ENCODE measurements around the gene DRC7. TPM values are rescaled to one million over a fixed set of nuclear protein-coding genes. Genes with fewer than 3 reads are reported as not detected.
A peak's percentile ranks its signal among the peaks of the same experiment; 100 is the strongest.

The DRC7 gene
- total and polyA plus RNA-seq, 9 of the 15 experiments (the other 6 are each of a cell fraction or from before 2014, with no cell fraction given): 0.04 to 0.33 (median 0.12) TPM; not detected in 3

DNA sequence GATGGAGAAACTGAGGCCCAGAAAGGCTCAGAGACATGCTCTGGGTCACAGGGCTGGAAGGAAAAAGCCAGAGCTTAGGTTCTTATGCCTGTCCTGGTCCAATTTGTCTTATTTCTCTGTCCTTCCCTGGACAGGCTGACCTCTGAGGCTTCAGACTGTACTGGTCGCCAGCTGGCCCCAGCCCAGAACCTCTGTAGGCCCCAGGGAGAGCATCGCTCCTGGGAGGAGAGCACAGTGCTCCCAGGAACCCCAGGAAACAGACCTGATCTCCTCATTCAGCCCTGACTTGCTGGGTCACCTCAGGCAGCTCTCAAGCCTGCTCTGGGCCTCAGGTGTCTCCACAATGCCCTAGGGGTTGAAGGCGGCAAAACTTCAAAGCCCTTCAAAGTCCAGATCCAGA is 4.9 kb downstream of the DRC7 start:
- Histone ChIP-seq H3K4me3 (no peak overlapping the region), H3K9me3 (replicated peaks; ENCODE audit: control insufficient read depth, insufficient read depth, low read depth, low read length) (0 out of 2 replicates have a peak, but pooled peaks cover 2% of the 10 kb centered on the region), H2AFZ (ENCODE audit: low read depth, low read length) (no peak overlapping the region), H3K9me1 (ENCODE audit: control insufficient read depth, insufficient read depth, low read length) (no peaks in the 10 kb centered on the region), H4K20me1 (replicated peaks; ENCODE audit: control insufficient read depth, insufficient read depth, low read length) (no peaks in the 10 kb centered on the region), H3K36me3 (ENCODE audit: control insufficient read depth, insufficient read depth, low read length) (no peaks in the 10 kb centered on the region), H3K4me1 (replicated peaks in 1 of 2; ENCODE audit: control insufficient read depth in 2 of 2, insufficient read depth in 2 of 2, low read length in 2 of 2) (peaks cover 32 to 45% of the 10 kb centered on the region in 2 experiments), H3K4me2 (ENCODE audit: insufficient read depth, low read length) (no peak overlapping the region), H3K27me3 (ENCODE audit: control insufficient read depth in 2 of 2, insufficient read depth in 2 of 2, low read length in 2 of 2) (no peaks in the 10 kb centered on the region), H3K9ac (ENCODE audit: insufficient read depth in 1 of 2, low read depth in 2 of 2, low read length in 2 of 2) (0 out of 4 replicates have a peak overlapping the region, but pooled peaks of 1 of the 2 experiments have one; percentile 22), H3K79me2 (ENCODE audit: control insufficient read depth, insufficient read depth, low read length) (no peaks in the 10 kb centered on the region), H3K27ac (ENCODE audit: extremely low read depth, low read depth, low read length) (no peak overlapping the region)
- intact Hi-C loops (cut with micrococcal nuclease) (no loop called here), in situ Hi-C loops (cut with MboI) (no loop called here)
- BruUV-seq (replicated peaks): no TSS peak
- DNase-seq (ENCODE audit: extremely low read depth in 1 of 4, low spot score in 3 of 4): no peak
- CTCF ChIA-PET (ENCODE audit: low intra/inter-chr PET ratio): no interaction called here
- WGBS (ENCODE audit: insufficient coverage, low coverage, missing lambda C conversion rate): 81% methylated on average over 3 of the region's 3 CpGs
- no peak for TF ChIP-seq C11orf30 (IDR thresholded peaks at IDR 0.05; ENCODE audit: low read depth)
- TF ChIP-seq ELF1 (tag; IDR thresholded peaks at IDR 0.05): no peak
- no peak for TF ChIP-seq ZNF311 (CRISPR knock-in tag; IDR thresholded peaks at IDR 0.05)
- no peak for TF ChIP-seq POLR2G (IDR thresholded peaks at IDR 0.05; ENCODE audit: low read depth, low read length)
- TF ChIP-seq MCM3 (IDR thresholded peaks at IDR 0.05): no peak
- TF ChIP-seq, protein P1, sequence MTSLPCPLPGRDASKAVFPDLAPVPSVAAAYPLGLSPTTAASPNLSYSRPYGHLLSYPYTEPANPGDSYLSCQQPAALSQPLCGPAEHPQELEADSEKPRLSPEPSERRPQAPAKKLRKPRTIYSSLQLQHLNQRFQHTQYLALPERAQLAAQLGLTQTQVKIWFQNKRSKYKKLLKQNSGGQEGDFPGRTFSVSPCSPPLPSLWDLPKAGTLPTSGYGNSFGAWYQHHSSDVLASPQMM (CRISPR knock-in tag; IDR thresholded peaks at IDR 0.05): no peak
- no peak for TF ChIP-seq PHTF2 (CRISPR knock-in tag; IDR thresholded peaks at IDR 0.05)
- TF ChIP-seq FOXK2 (conservative IDR thresholded peaks at IDR 0.05 in 1 of 2, IDR thresholded peaks at IDR 0.05 in 1 of 2; ENCODE audit: low read depth in 2 of 2): no peak
- no peak for TF ChIP-seq ASH1L (IDR thresholded peaks at IDR 0.05; ENCODE audit: borderline replicate concordance, low read depth, partially characterized antibody)
- TF ChIP-seq HMG20B (CRISPR knock-in tag; IDR thresholded peaks at IDR 0.05): no peak
- TF ChIP-seq NFIC (IDR thresholded peaks at IDR 0.05): no peak
- TF ChIP-seq ZNF274 (IDR thresholded peaks at IDR 0.05; ENCODE audit: borderline replicate concordance, low read depth, low read length): no peak
- TF ChIP-seq ZZZ3 (IDR thresholded peaks at IDR 0.05): no peak
- TF ChIP-seq, protein P2, sequence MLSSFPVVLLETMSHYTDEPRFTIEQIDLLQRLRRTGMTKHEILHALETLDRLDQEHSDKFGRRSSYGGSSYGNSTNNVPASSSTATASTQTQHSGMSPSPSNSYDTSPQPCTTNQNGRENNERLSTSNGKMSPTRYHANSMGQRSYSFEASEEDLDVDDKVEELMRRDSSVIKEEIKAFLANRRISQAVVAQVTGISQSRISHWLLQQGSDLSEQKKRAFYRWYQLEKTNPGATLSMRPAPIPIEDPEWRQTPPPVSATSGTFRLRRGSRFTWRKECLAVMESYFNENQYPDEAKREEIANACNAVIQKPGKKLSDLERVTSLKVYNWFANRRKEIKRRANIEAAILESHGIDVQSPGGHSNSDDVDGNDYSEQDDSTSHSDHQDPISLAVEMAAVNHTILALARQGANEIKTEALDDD (IDR thresholded peaks at IDR 0.05): no peak
- TF ChIP-seq ZNF785 (CRISPR knock-in tag; IDR thresholded peaks at IDR 0.05): no peak
- TF ChIP-seq EHMT2 (IDR thresholded peaks at IDR 0.05): no peak
- TF ChIP-seq CBX2 (IDR thresholded peaks at IDR 0.05; ENCODE audit: insufficient read depth, low read length, poor library complexity, severe bottlenecking): no peak
- ATAC-seq: no peak
- POLR2A ChIA-PET: interaction anchor here (3.3 kb wide), 1 partner anchor 9 kb away, joined by 15 read pairs; no protein-coding TSS in a partner anchor
- no peak for FAIRE-seq
